Loucy (cell line): Measurements from ENCODE around the gene NFATC3.
"Not testable (repeated sequence)": the region's sequence is repeated elsewhere in the genome, so short reads cannot be mapped to it uniquely, and the experiment has no call there.

Experiments
- H2AFZ ChIP-seq: fragments of 200-600 bp; sonication (generic); 2 replicates; pipeline ENCODE4 v1.6.0; 2016; ENCODE audit warnings: antibody characterized with exemption, mild to moderate bottlenecking, low read length, moderate library complexity
- H3F3A ChIP-seq: fragments of 200-600 bp; 2 replicates; pipeline ENCODE4 v1.6.0; 2016; ENCODE audit warnings: antibody characterized with exemption, low read depth, mild to moderate bottlenecking
- H3K27me3 ChIP-seq: fragments of 200-600 bp; sonication (generic); 2 replicates; pipeline ENCODE4 v1.6.1; 2014; ENCODE audit warnings: low read length, mild to moderate bottlenecking; ENCODE audit not compliant: insufficient read depth, poor library complexity, severe bottlenecking
- H3K36me3 ChIP-seq: fragments of 200-600 bp; sonication (generic); 2 replicates; pipeline ENCODE4 v1.6.1; 2016; ENCODE audit warnings: low read length; ENCODE audit not compliant: insufficient read depth
- H3K4me1 ChIP-seq: fragments of 200-600 bp; sonication (generic); 2 replicates; pipeline ENCODE4 v1.5.1; 2014; ENCODE audit warnings: low read length, mild to moderate bottlenecking; ENCODE audit not compliant: insufficient read depth, poor library complexity, severe bottlenecking
- H3K4me2 ChIP-seq: fragments of 200-600 bp; sonication (generic); 2 replicates; pipeline ENCODE4 v1.6.0; 2014; ENCODE audit warnings: antibody characterized with exemption, low read length, low read depth, mild to moderate bottlenecking; ENCODE audit not compliant: poor library complexity, severe bottlenecking
- H3K4me3 ChIP-seq: fragments of 200-600 bp; sonication (generic); 2 replicates; pipeline ENCODE4 v1.5.1; 2014; ENCODE audit warnings: low read length, mild to moderate bottlenecking, mixed read lengths; ENCODE audit not compliant: poor library complexity, severe bottlenecking
- H3K79me2 ChIP-seq: fragments of 200-600 bp; sonication (generic); 2 replicates; pipeline ENCODE4 v1.6.1; 2014; ENCODE audit warnings: low read length; ENCODE audit not compliant: insufficient read depth
- H3K9ac ChIP-seq: fragments of 200-600 bp; sonication (generic); 2 replicates; pipeline ENCODE4 v1.6.0; 2014; ENCODE audit warnings: mild to moderate bottlenecking, low read depth, low read length, moderate library complexity; ENCODE audit not compliant: poor library complexity, severe bottlenecking
- H3K9me2 ChIP-seq: fragments of 200-600 bp; sonication (generic); replicated peaks from 2 replicates; pipeline ENCODE4 v1.6.1; 2016; ENCODE audit warnings: low read depth, low read length, mixed read lengths
- H3K9me3 ChIP-seq: fragments of 200-600 bp; sonication (generic); 2 replicates; pipeline ENCODE4 v1.6.1; 2014; ENCODE audit warnings: mild to moderate bottlenecking, antibody characterized with exemption, low read length, low read depth; ENCODE audit not compliant: insufficient read depth
- H4K20me1 ChIP-seq: fragments of 200-600 bp; sonication (generic); 2 replicates; pipeline ENCODE4 v1.6.0; 2014; ENCODE audit warnings: antibody characterized with exemption, low read length, mild to moderate bottlenecking; ENCODE audit not compliant: insufficient read depth, poor library complexity, severe bottlenecking
- CTCF ChIP-seq: fragments of 200-600 bp; sonication (generic); conservative IDR thresholded peaks from 2 replicates; pipeline ENCODE4 v1.5.1; 2014; ENCODE audit warnings: mild to moderate bottlenecking, antibody characterized with exemption, low read length
- EZH2phosphoT487 ChIP-seq: fragments of 200-600 bp; IDR thresholded peaks from 2 replicates; pipeline ENCODE4 v1.6.1; 2018; ENCODE audit warnings: antibody characterized with exemption, mild to moderate bottlenecking, moderate library complexity, borderline replicate concordance

NFATC3 gene

GRCh38 chr16:68105611-68106010 lies 20.4 kb downstream of the NFATC3 start:
- no peak overlapping the region for H3K4me2 ChIP-seq
- H3K36me3 ChIP-seq, result peaks cover 5% of the 10 kb centered on the region; the same call in 1 of the 2 replicates
- H3K9me2 ChIP-seq, result no peaks in the 10 kb centered on the region
- no peak overlapping the region for H3K9ac ChIP-seq
- H3F3A ChIP-seq, result no peaks in the 10 kb centered on the region
- peaks cover 14% of the 10 kb centered on the region for H3K4me1 ChIP-seq
- 0 out of 2 replicates have a peak, but pooled peaks cover 1% of the 10 kb centered on the region for H3K9me3 ChIP-seq
- peaks cover 86% of the 10 kb centered on the region for H4K20me1 ChIP-seq
- no peak overlapping the region for H3K4me3 ChIP-seq
- H2AFZ ChIP-seq, result no peak overlapping the region
- peaks cover 100% of the 10 kb centered on the region for H3K79me2 ChIP-seq
- TF ChIP-seq EZH2phosphoT487 (no peak), CTCF (no peak)
- H3K27me3 ChIP-seq, result no peaks in the 10 kb centered on the region

- H3K9me2 ChIP-seq, H3K4me2 ChIP-seq, H3K9me3 ChIP-seq, H3K4me3 ChIP-seq, H3F3A ChIP-seq, H3K9ac ChIP-seq, H2AFZ ChIP-seq, H3K36me3 ChIP-seq, H3K27me3 ChIP-seq: not testable (repeated sequence)
- Histone ChIP-seq H4K20me1 (peaks cover 87% of the 10 kb centered on the region), H3K79me2 (peaks cover 100% of the 10 kb centered on the region), H3K4me1 (peaks cover 14% of the 10 kb centered on the region)
Measured at GRCh38 chr16:68107230-68107928, 22.2 kb downstream of the NFATC3 start.

DNA sequence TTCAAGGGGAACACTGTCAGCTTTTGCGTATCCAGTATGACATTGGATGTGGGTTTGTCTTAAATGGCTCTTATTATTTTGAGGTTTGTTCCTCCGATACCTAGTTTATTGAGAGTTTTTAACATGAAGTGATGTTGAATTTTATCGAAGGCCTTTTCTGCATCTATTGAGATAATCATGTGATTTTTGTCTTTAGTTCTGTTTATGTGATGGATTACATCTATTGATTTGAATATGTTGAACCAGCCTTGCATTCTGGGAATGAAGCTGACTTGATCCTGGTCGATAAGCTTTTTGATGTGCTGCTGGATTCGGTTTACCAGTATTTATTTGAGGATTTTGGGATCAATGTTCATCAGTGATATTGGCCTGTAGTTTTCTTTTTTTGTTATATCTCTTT lies 24.0 kb downstream of the NFATC3 start:
- peaks cover 100% of the 10 kb centered on the region for H3K79me2 ChIP-seq
- H3K4me1 ChIP-seq, result not testable (repeated sequence)

GRCh38 chr16:68110611-68111010 lies 25.4 kb downstream of the NFATC3 start:
- H3K79me2 ChIP-seq, result peaks cover 100% of the 10 kb centered on the region
- H3K4me3 ChIP-seq, H3K4me2 ChIP-seq, H3K36me3 ChIP-seq, H3K4me1 ChIP-seq, H3K9ac ChIP-seq, H2AFZ ChIP-seq, H3F3A ChIP-seq, H3K27me3 ChIP-seq, H3K9me2 ChIP-seq, H3K9me3 ChIP-seq: not testable (repeated sequence)
- H4K20me1 ChIP-seq, result peaks cover 86% of the 10 kb centered on the region

More for the DNA sequence above, 24.0 kb downstream of the NFATC3 start:
- not testable (repeated sequence) for H3K9me2 ChIP-seq, H3K9ac ChIP-seq, H3K36me3 ChIP-seq, H3K4me2 ChIP-seq, H3F3A ChIP-seq, H2AFZ ChIP-seq, H3K27me3 ChIP-seq, H3K9me3 ChIP-seq, H3K4me3 ChIP-seq
- H4K20me1 ChIP-seq, result peaks cover 86% of the 10 kb centered on the region
